HepG2 (cell line): ENCODE measurements around the gene ESPN. TPM values are rescaled to one million over a fixed set of nuclear protein-coding genes. Genes with fewer than 3 reads are reported as not detected.

Experiments used
- ATAC-seq: fragments of 200-7000 bp; cut with Tn5 transposase; 3 replicates; pipeline ENCODE4 v1.9.1; 2020; ENCODE audit warnings: mild to moderate bottlenecking, moderate library complexity
- BruUV-seq: library from RNA; stranded (reverse); fragments of 400-500 nt; replicated peaks from 2 replicates; lab custom pipeline; 2021; lab: Mats Ljungman, UMichigan
- CTCF ChIA-PET: fragments of 300-600 bp; formaldehyde crosslinking; extraction: SDS; loops from one replicate; lab custom pipeline; 2021; ENCODE audit warnings: low total read pairs, inconsistent platforms, low intra/inter-chr PET ratio; lab: Yijun Ruan, JAX
- POLR2A ChIA-PET: fragments of 350-600 bp; sonication (Branson Sonifier 250); formaldehyde crosslinking; loops from one replicate; lab custom pipeline; 2020; ENCODE audit warnings: antibody characterized with exemption, inconsistent platforms; lab: Yijun Ruan, JAX
- DNase-seq: peaks from one replicate; pipeline ENCODE4 v3.0.0-alpha.2; 2015; ENCODE audit warnings: low spot score
- FAIRE-seq: peaks from 3 replicates; lab custom pipeline; 2011; peaks lifted over from hg19 to GRCh38; lab: Jason Lieb, UNC
- H2AFZ ChIP-seq: one replicate; pipeline ENCODE4 v1.6.1; 2011; ENCODE audit warnings: low read length, inconsistent platforms
- H3K27ac ChIP-seq: fragments of 300-600 bp; 3 replicates; pipeline ENCODE4 v1.8.0; 2011; ENCODE audit warnings: mixed run types, mild to moderate bottlenecking, mixed read lengths, low read length, inconsistent platforms; ENCODE audit not compliant: insufficient read depth; ENCODE audit errors: extremely low read length
- H3K27me3 ChIP-seq, 2 experiments: fragments of 200-600 bp in 1 of 2; 2 replicates in 1 of 2; 3 replicates in 1 of 2; pipeline versions ENCODE4 v1.6.0 to v1.8.0; 2011; ENCODE audit warnings: low read length in 2 of 2, mild to moderate bottlenecking in 2 of 2, moderate library complexity in 2 of 2, inconsistent platforms in 1 of 2; ENCODE audit not compliant: insufficient read depth in 2 of 2, control insufficient read depth in 1 of 2
- H3K36me3 ChIP-seq, 2 experiments: fragments of 200-600 bp in 1 of 2; replicated peaks in 1 of 2; 2 replicates in 1 of 2; 3 replicates in 1 of 2; pipeline versions ENCODE4 v1.5.1 to v1.8.0; 2011; ENCODE audit warnings: low read length in 2 of 2, inconsistent platforms in 1 of 2; ENCODE audit not compliant: insufficient read depth in 2 of 2, control insufficient read depth in 1 of 2
- H3K4me1 ChIP-seq: 2 replicates; pipeline ENCODE4 v1.5.1; 2012; ENCODE audit warnings: low read length, inconsistent platforms; ENCODE audit not compliant: insufficient read depth
- H3K4me2 ChIP-seq: 2 replicates; pipeline ENCODE4 v1.6.0; 2011; ENCODE audit warnings: low read depth, low read length, inconsistent platforms
- H3K4me3 ChIP-seq, 3 experiments: fragments of 200-600 bp in 1 of 3; sonication (generic), shearing (Covaris generic) in 1 of 3; replicated peaks in 1 of 3; 2 replicates each; pipeline ENCODE4 v1.5.1; 2011 to 2016; ENCODE audit warnings: low read length in 3 of 3, inconsistent platforms in 2 of 3, low read depth in 2 of 3, mild to moderate bottlenecking in 2 of 3, control low read depth in 1 of 3, mixed read lengths in 1 of 3; ENCODE audit not compliant: insufficient read depth in 1 of 3
- H3K79me2 ChIP-seq: one replicate; pipeline ENCODE4 v1.6.1; 2011; ENCODE audit warnings: low read length, inconsistent platforms; ENCODE audit not compliant: insufficient read depth
- H3K9ac ChIP-seq: 2 replicates; pipeline ENCODE4 v1.6.0; 2011; ENCODE audit warnings: mild to moderate bottlenecking, low read depth, low read length, inconsistent platforms; ENCODE audit not compliant: insufficient read depth
- H3K9me3 ChIP-seq: 2 replicates; pipeline ENCODE4 v1.5.1; 2012; ENCODE audit warnings: mild to moderate bottlenecking, low read length
- H4K20me1 ChIP-seq: 2 replicates; pipeline ENCODE4 v1.6.0; 2011; ENCODE audit warnings: inconsistent platforms, mild to moderate bottlenecking, low read length, moderate library complexity; ENCODE audit not compliant: insufficient read depth
- AGO1 ChIP-seq: fragments of 200-400 bp; formaldehyde crosslinking; IDR thresholded peaks from 2 replicates; pipeline ENCODE4 v1.6.1; 2017; ENCODE audit warnings: mild to moderate bottlenecking, low read depth, low read length, moderate library complexity; ENCODE audit not compliant: poor library complexity, severe bottlenecking
- NFAT5 ChIP-seq: sonication (generic); formaldehyde crosslinking; IDR thresholded peaks from 2 replicates; pipeline ENCODE4 v1.4.0; 2020; ENCODE audit warnings: missing genetic modification reagents
- ZNF337 ChIP-seq: sonication (generic); formaldehyde crosslinking; IDR thresholded peaks from 2 replicates; pipeline ENCODE4 v1.5.1; 2020; ENCODE audit warnings: missing genetic modification reagents, low read depth, mild to moderate bottlenecking, borderline replicate concordance
- WGBS: methylation state at CpG from one replicate; pipeline ENCODE4 v1.1.6; 2017; ENCODE audit warnings: low lambda C conversion rate; 5-methylcytosine and 5-hydroxymethylcytosine counted together
- in situ Hi-C: cut with HindIII; loops from 2 replicates; pipeline ENCODE4 v1.10.0; 2017; ENCODE audit warnings: low pct_unique_long_range_greater_than_20kb; ENCODE audit not compliant: extremely low pct_ligation_motif_present
- intact Hi-C: fragments of 100-400 bp; cut with micrococcal nuclease; formaldehyde crosslinking; loops from one replicate; pipeline ENCODE4 v1.10.0; 2022; ENCODE audit not compliant: unreplicated experiment
- polyA plus RNA-seq, 8 experiments: library from polyadenylated mRNA; depleted of rRNA in 3 of 8; stranded (reverse) in 7 of 8; unstranded in 1 of 8; fragments of >200 nt; fragmentation: Illumina TruSeq in 4 of 8; extraction: Trizol in 4 of 8; gene quantifications; 2 replicates each; pipeline versions ENCODE4 v1.2.1 to v1.2.3, GENCODE V29; 2011 to 2016; ENCODE audit warnings: low read depth in 4 of 8, missing spikeins in 1 of 8, mixed read lengths in 1 of 8; ENCODE audit not compliant: insufficient read depth in 1 of 8
- total RNA-seq, 5 experiments: library from RNA; depleted of rRNA; stranded (reverse); fragments of >200 nt; fragmentation: Illumina TruSeq; extraction: Trizol; gene quantifications; 2 replicates each; pipeline ENCODE4 v1.2.3, GENCODE V29; 2016; ENCODE audit warnings: low read depth in 1 of 5

Gene ESPN
- total and polyA plus RNA-seq, 2 of the 13 experiments (the other 11 are each of a cell fraction or from before 2014, with no cell fraction given): 48.6 to 54.2 TPM

DNA sequence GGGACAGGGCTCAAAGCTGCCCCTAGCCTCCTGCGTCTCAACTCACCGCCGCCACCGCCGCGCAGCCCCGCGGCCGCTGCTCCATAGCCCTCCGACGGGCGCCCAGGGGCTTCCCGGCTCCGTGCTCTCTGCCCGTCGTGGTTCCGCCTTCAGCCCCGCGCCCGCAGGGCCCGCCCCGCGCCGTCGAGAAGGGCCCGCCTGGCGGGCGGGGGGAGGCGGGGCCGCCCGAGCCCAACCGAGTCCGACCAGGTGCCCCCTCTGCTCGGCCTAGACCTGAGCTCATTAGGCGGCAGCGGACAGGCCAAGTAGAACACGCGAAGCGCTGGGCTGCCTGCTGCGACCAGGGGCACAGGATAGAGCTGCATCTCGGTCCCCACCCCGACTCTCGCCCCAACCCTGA lies 41.4 kb downstream of the ESPN start, which contains the start of gene TNFRSF25:
TNFRSF25 (minus strand) TSS at position 151 of the 400 bp plus-strand sequence; CDS start at position 85, 66 bp downstream.
- BruUV-seq: no TSS peak
- Histone ChIP-seq H3K4me2 (no peak within 1 kb of the TSS), H3K4me3 (no peak within 1 kb of the TSS), H3K9ac (no peak within 1 kb of the TSS), H3K4me1 (peaks cover 21% of the 10 kb centered on the region), H3K9me3 (no peaks in the 10 kb centered on the region), H3K27ac (no peak within 1 kb of the TSS), H3K27me3 (no peaks in the 10 kb centered on the region), H3K36me3 (no peaks in the 10 kb centered on the region), H2AFZ (no peak within 1 kb of the TSS), H4K20me1 (no peaks in the 10 kb centered on the region; the same call in 1 of the 2 replicates)
- no peak for ATAC-seq
- ChIA-PET POLR2A (no interaction called here), CTCF (no interaction called here)
- WGBS: 71% methylated on average over 24 of the region's 43 CpGs
- no peak for FAIRE-seq
- in situ Hi-C loops (no loop called here), intact Hi-C loops (no loop called here)
- TF ChIP-seq AGO1 (peak; percentile 15), ZNF337 (CRISPR knock-in tag) (no peak), NFAT5 (CRISPR knock-in tag) (no peak)
- TF ChIP-seq, all 625 proteins: peak for 1
- no peak for DNase-seq
- no peaks in the 10 kb centered on the region for H3K79me2 ChIP-seq
